GM23338 (cell line): ENCODE results near the gene KIRREL3.

Experiments
- CTCF ChIP-seq, 2 experiments: fragments of 200-600 bp in 1 of 2; sonication (generic) in 1 of 2; conservative IDR thresholded peaks; 2 replicates each; pipeline versions ENCODE4 v1.5.1 to v1.6.1; 2016 to 2017; ENCODE audit warnings: antibody characterized with exemption in 2 of 2, low read depth in 2 of 2, mild to moderate bottlenecking in 2 of 2, moderate library complexity in 1 of 2
- EZH2 ChIP-seq: fragments of 200-600 bp; sonication (generic); IDR thresholded peaks from one replicate; pipeline ENCODE4 v1.8.0; 2017; ENCODE audit warnings: antibody characterized with exemption, mild to moderate bottlenecking, low read depth; ENCODE audit not compliant: unreplicated experiment
- POLR2AphosphoS5 ChIP-seq: IDR thresholded peaks from 2 replicates; pipeline ENCODE4 v1.6.1; 2016; ENCODE audit warnings: antibody characterized with exemption, low read depth
- REST ChIP-seq: IDR thresholded peaks from one replicate; pipeline ENCODE4 v1.6.1; 2018; ENCODE audit warnings: antibody characterized with exemption; ENCODE audit not compliant: unreplicated experiment

- TF ChIP-seq CTCF (conservative IDR thresholded peaks at IDR 0.05; ENCODE audit: low read depth in 2 of 2) (no peak), EZH2 (no peak), POLR2AphosphoS5 (no peak), REST (no peak)
These were observed 55.3 kb downstream of the KIRREL3 start for GRCh38 chr11:126945319-126945718.
